Measurements from ENCODE around the gene TTLL10. TPM values are rescaled to one million over a fixed set of nuclear protein-coding genes. Genes with fewer than 3 reads are reported as not detected.
"Not testable (repeated sequence)": the region's sequence is repeated elsewhere in the genome, so short reads cannot be mapped to it uniquely, and the experiment has no call there.

Gene TTLL10
- total RNA-seq, 1 experiment from 2014 or later: 0.68 TPM

DNA sequence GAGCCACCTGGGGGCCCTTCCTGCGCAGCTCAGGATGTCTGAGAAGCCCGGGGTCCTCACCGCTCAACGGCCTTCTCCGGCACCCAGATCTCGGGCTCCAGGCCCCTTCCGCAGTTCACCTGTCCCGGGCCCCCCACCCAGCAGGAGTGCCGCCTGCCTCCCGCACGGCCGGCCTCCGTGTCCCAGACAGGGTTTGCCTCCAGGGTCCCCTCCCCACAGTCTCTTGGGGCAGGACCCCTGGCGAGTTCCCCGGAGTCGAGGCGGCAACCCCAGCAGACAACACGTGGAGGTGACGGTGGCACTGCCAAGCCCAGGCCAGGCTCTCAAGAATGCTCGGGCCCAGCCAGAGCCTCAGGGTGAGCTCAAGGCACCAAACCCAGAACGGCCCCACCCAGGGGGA lies 22.4 kb upstream of the TTLL10 start:
- Mint-ChIP-seq H3K4me3 (no peak overlapping the region), H3K4me1 (peaks cover 2 to 3% of the 10 kb centered on the region in 2 experiments; a peak in 3 of 4 replicates), H3K9me3 (peaks cover 29 to 34% of the 10 kb centered on the region in 2 experiments), H3K36me3 (ENCODE audit: insufficient read depth in 1 of 3, low read depth in 3 of 3) (peaks cover 6 to 20% (median 18%) of the 10 kb centered on the region in 3 experiments; a peak in 6 of 7 replicates), H3K27ac (no peak overlapping the region), H3K27me3 (ENCODE audit: low read depth) (peaks cover 45% of the 10 kb centered on the region)
- H3K14ac ChIP-seq (ENCODE audit: insufficient read depth, low read length): no peak overlapping the region; the same call in 1 of the 2 replicates
- H2BK15ac ChIP-seq (ENCODE audit: low read depth, low read length): no peak overlapping the region
- no peak overlapping the region for H4K8ac ChIP-seq (replicated peaks; ENCODE audit: insufficient read length, low read depth, low read length)
- no peaks in the 10 kb centered on the region for H3K79me2 ChIP-seq (ENCODE audit: insufficient read depth, low read length)
- no peak overlapping the region for H2AK5ac ChIP-seq (ENCODE audit: insufficient read length, low read length)
- H3K79me1 ChIP-seq (ENCODE audit: insufficient read depth, low read depth, low read length, poor library complexity, severe bottlenecking): no peaks in the 10 kb centered on the region
- no peak overlapping the region for H3K56ac ChIP-seq (ENCODE audit: insufficient read length, low read depth, low read length)
- H2BK5ac ChIP-seq (ENCODE audit: insufficient read length, low read length): no peak overlapping the region
- no peak overlapping the region for H3K27ac ChIP-seq (ENCODE audit: insufficient read length, low read depth, low read length)
- no peak overlapping the region for H4K5ac ChIP-seq (ENCODE audit: insufficient read length, low read depth, low read length)
- no peaks in the 10 kb centered on the region for H3K23me2 ChIP-seq (ENCODE audit: insufficient read length, low read depth, low read length, poor library complexity, severe bottlenecking)
- no peak for TF ChIP-seq CTCF (conservative IDR thresholded peaks at IDR 0.05)
- no peak overlapping the region for H3K18ac ChIP-seq (ENCODE audit: insufficient read length, low read depth, low read length)
- no peak for DNase-seq
- H3K9ac ChIP-seq (ENCODE audit: extremely low read depth, insufficient read length, low read length): no peak overlapping the region
- H2BK12ac ChIP-seq (ENCODE audit: insufficient read length, low read depth, low read length): no peak overlapping the region
- WGBS (ENCODE audit: extremely low coverage, insufficient read length, low lambda C conversion rate): no CpG with 5 or more reads among the region's 21 CpGs
- no peak overlapping the region for H4K91ac ChIP-seq (ENCODE audit: insufficient read length, low read depth, low read length)
- H4K20me1 ChIP-seq (ENCODE audit: control insufficient read depth, insufficient read depth, insufficient read length): no peaks in the 10 kb centered on the region
- no peak overlapping the region for H3K4ac ChIP-seq (ENCODE audit: low read depth, low read length)
- H3K27me3 ChIP-seq (ENCODE audit: insufficient read depth, low read length): no peaks in the 10 kb centered on the region
- H3K4me1 ChIP-seq (ENCODE audit: insufficient read depth, low read length): no peaks in the 10 kb centered on the region
- H2BK20ac ChIP-seq (ENCODE audit: low read depth, low read length, poor library complexity, severe bottlenecking): no peak overlapping the region
- H3K9me3 ChIP-seq (ENCODE audit: control insufficient read depth, low read depth, low read length): no peaks in the 10 kb centered on the region
- H3K4me2 ChIP-seq (ENCODE audit: insufficient read depth, insufficient read length, low read length): no peak overlapping the region
- no peak overlapping the region for H3K23ac ChIP-seq (ENCODE audit: insufficient read length, low read depth, low read length)
- H2AFZ ChIP-seq (ENCODE audit: low read length): no peak overlapping the region
- no peak overlapping the region for H2BK120ac ChIP-seq (ENCODE audit: low read depth, low read length, poor library complexity, severe bottlenecking)
- H3T11ph ChIP-seq (ENCODE audit: low read length): no peak overlapping the region

- H3K56ac ChIP-seq (ENCODE audit: insufficient read length, low read depth, low read length); H3K23me2 ChIP-seq (ENCODE audit: insufficient read length, low read depth, low read length, poor library complexity, severe bottlenecking); DNase-seq; H3K4ac ChIP-seq (ENCODE audit: low read depth, low read length); H3K23ac ChIP-seq (ENCODE audit: insufficient read length, low read depth, low read length); H4K5ac ChIP-seq (ENCODE audit: insufficient read length, low read depth, low read length); H2BK5ac ChIP-seq (ENCODE audit: insufficient read length, low read length); H2AK5ac ChIP-seq (ENCODE audit: insufficient read length, low read length); H3K14ac ChIP-seq (ENCODE audit: insufficient read depth, low read length); H3K79me2 ChIP-seq (ENCODE audit: insufficient read depth, low read length); H2AFZ ChIP-seq (ENCODE audit: low read length); H2BK120ac ChIP-seq (ENCODE audit: low read depth, low read length, poor library complexity, severe bottlenecking); H4K91ac ChIP-seq (ENCODE audit: insufficient read length, low read depth, low read length); H4K20me1 ChIP-seq (ENCODE audit: control insufficient read depth, insufficient read depth, insufficient read length); H3K4me1 ChIP-seq (ENCODE audit: insufficient read depth, low read length); H2BK15ac ChIP-seq (ENCODE audit: low read depth, low read length); H2BK20ac ChIP-seq (ENCODE audit: low read depth, low read length, poor library complexity, severe bottlenecking); H3K79me1 ChIP-seq (ENCODE audit: insufficient read depth, low read depth, low read length, poor library complexity, severe bottlenecking); H3T11ph ChIP-seq (ENCODE audit: low read length); H3K27me3 ChIP-seq (ENCODE audit: insufficient read depth, low read length); H3K27ac ChIP-seq (ENCODE audit: insufficient read length, low read depth, low read length); H3K4me3 Mint-ChIP-seq; H3K9me3 ChIP-seq (ENCODE audit: control insufficient read depth, low read depth, low read length); H3K18ac ChIP-seq (ENCODE audit: insufficient read length, low read depth, low read length); H3K9ac ChIP-seq (ENCODE audit: extremely low read depth, insufficient read length, low read length); H3K4me1 Mint-ChIP-seq; H3K4me2 ChIP-seq (ENCODE audit: insufficient read depth, insufficient read length, low read length); H2BK12ac ChIP-seq (ENCODE audit: insufficient read length, low read depth, low read length); H4K8ac ChIP-seq (replicated peaks; ENCODE audit: insufficient read length, low read depth, low read length): not testable (repeated sequence)
- Mint-ChIP-seq H3K36me3 (ENCODE audit: insufficient read depth in 1 of 3, low read depth in 3 of 3) (peaks cover 6 to 20% (median 18%) of the 10 kb centered on the region in 3 experiments; a peak in 6 of 7 replicates), H3K9me3 (peaks cover 29 to 36% of the 10 kb centered on the region in 2 experiments), H3K27ac (peak overlapping the region in 1 of 3 experiments; percentile 44; a peak in 1 of 7 replicates), H3K27me3 (ENCODE audit: low read depth) (peaks cover 47% of the 10 kb centered on the region)
- WGBS (ENCODE audit: extremely low coverage, insufficient read length, low lambda C conversion rate): no CpG with 5 or more reads among the region's 13 CpGs
Measured at GRCh38 chr1:1152431-1152830, 21.2 kb upstream of the TTLL10 start.

All from H9 (cell line).